ENCODE measurements around the gene ZNF423.

GRCh38 chr16:49478616-49479015 is 377.3 kb downstream of the ZNF423 start:
- TF ChIP-seq U2AF1 (optimal IDR thresholded peaks at IDR 0.05; ENCODE audit: low read depth, low read length) (no peak), ZNF616 (CRISPR knock-in tag; IDR thresholded peaks at IDR 0.05; ENCODE audit: low read depth) (no peak), EZH2 (conservative IDR thresholded peaks at IDR 0.05; ENCODE audit: low read depth, low read length) (no peak), CTCF (CRISPR knock-in tag; IDR thresholded peaks at IDR 0.05) (no peak), PCBP1 (IDR thresholded peaks at IDR 0.05; ENCODE audit: borderline replicate concordance, low read depth, low read length) (no peak), GFI1 (CRISPR knock-in tag; IDR thresholded peaks at IDR 0.05; ENCODE audit: borderline replicate concordance) (no peak)
- TF ChIP-seq, protein P1, sequence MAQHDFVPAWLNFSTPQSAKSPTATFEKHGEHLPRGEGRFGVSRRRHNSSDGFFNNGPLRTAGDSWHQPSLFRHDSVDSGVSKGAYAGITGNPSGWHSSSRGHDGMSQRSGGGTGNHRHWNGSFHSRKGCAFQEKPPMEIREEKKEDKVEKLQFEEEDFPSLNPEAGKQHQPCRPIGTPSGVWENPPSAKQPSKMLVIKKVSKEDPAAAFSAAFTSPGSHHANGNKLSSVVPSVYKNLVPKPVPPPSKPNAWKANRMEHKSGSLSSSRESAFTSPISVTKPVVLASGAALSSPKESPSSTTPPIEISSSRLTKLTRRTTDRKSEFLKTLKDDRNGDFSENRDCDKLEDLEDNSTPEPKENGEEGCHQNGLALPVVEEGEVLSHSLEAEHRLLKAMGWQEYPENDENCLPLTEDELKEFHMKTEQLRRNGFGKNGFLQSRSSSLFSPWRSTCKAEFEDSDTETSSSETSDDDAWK (CRISPR knock-in tag; IDR thresholded peaks at IDR 0.05), result no peak
- TF ChIP-seq, protein P2, sequence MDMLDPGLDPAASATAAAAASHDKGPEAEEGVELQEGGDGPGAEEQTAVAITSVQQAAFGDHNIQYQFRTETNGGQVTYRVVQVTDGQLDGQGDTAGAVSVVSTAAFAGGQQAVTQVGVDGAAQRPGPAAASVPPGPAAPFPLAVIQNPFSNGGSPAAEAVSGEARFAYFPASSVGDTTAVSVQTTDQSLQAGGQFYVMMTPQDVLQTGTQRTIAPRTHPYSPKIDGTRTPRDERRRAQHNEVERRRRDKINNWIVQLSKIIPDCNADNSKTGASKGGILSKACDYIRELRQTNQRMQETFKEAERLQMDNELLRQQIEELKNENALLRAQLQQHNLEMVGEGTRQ (IDR thresholded peaks at IDR 0.05; ENCODE audit: low read depth, low read length), result no peak
- TF ChIP-seq, protein P2 (CRISPR knock-in tag; IDR thresholded peaks at IDR 0.05; ENCODE audit: borderline replicate concordance), result no peak

All from HepG2 (cell line).